AG04450 (cell line): ENCODE data around the gene RIT1. TPM values are rescaled to one million over a fixed set of nuclear protein-coding genes. Genes with fewer than 3 reads are reported as not detected.

Source experiments
- CTCF ChIA-PET: fragments of 300-600, 350-600 bp; formaldehyde crosslinking; extraction: SDS; loops from one replicate; lab custom pipeline; 2022; ENCODE audit warnings: antibody characterized with exemption, inconsistent platforms; lab: Charles Lee
- POLR2A ChIA-PET: fragments of 350-600 bp; formaldehyde crosslinking; extraction: SDS; loops from one replicate; lab custom pipeline; 2021; ENCODE audit warnings: antibody characterized with exemption, inconsistent platforms; lab: Yijun Ruan, JAX
- DNase-seq: peaks from one replicate; pipeline ENCODE4 v3.0.0-alpha.2; 2011; ENCODE audit warnings: low read depth, low spot score
- H3K27ac ChIP-seq: one replicate; pipeline ENCODE4 v1.5.1; 2012; ENCODE audit warnings: low read depth, low read length, control low read depth
- H3K27me3 ChIP-seq: one replicate; pipeline ENCODE4 v1.6.0; 2012; ENCODE audit warnings: low read length; ENCODE audit not compliant: control insufficient read depth, insufficient read depth
- H3K4me3 ChIP-seq: 2 replicates; pipeline ENCODE4 v1.5.1; 2011; ENCODE audit warnings: mild to moderate bottlenecking, low read depth, low read length, control low read depth
- H3K9me3 ChIP-seq: 2 replicates; pipeline ENCODE4 v1.5.1; 2012; ENCODE audit warnings: low read length; ENCODE audit not compliant: control insufficient read depth, insufficient read depth
- CTCF ChIP-seq: IDR thresholded peaks from 2 replicates; pipeline ENCODE4 v1.5.1; 2011; ENCODE audit warnings: low read depth, low read length, control low read depth, inconsistent platforms
- polyA plus RNA-seq: library from polyadenylated mRNA; depleted of rRNA; stranded (reverse); fragments of >200 nt; gene quantifications from 2 replicates; pipeline ENCODE4 v1.2.3, GENCODE V29; 2011

Gene RIT1
- polyA plus RNA-seq, 1 experiment: 65.2 TPM

GRCh38 chr1:155864393-155864792, 46.8 kb downstream of the RIT1 start:
- no peak overlapping the region for H3K27ac ChIP-seq
- TF ChIP-seq CTCF: no peak
- H3K27me3 ChIP-seq: no peaks in the 10 kb centered on the region
- H3K9me3 ChIP-seq: no peaks in the 10 kb centered on the region; the same call in 1 of the 2 replicates
- DNase-seq: no peak
- ChIA-PET CTCF (no interaction called here), POLR2A (no interaction called here)
- no peak overlapping the region for H3K4me3 ChIP-seq

GRCh38 chr1:155861896-155862295, 49.3 kb downstream of the RIT1 start:
- no peak overlapping the region for H3K4me3 ChIP-seq
- no peak for TF ChIP-seq CTCF
- DNase-seq: no peak
- ChIA-PET CTCF (no interaction called here), POLR2A (interaction anchor here (0.5 kb wide), 1 partner anchor 16 kb away, joined by 3 read pairs; no protein-coding TSS in a partner anchor)
- H3K9me3 ChIP-seq: no peaks in the 10 kb centered on the region; the same call in 1 of the 2 replicates
- H3K27me3 ChIP-seq: no peaks in the 10 kb centered on the region
- H3K27ac ChIP-seq: no peak overlapping the region

GRCh38 chr1:155860970-155861510, 50.1 kb downstream of the RIT1 start:
- ChIA-PET CTCF (no interaction called here), POLR2A (no interaction called here)

GRCh38 chr1:155859881-155860871, 51.0 kb downstream of the RIT1 start:
- TF ChIP-seq CTCF: no peak
- H3K27me3 ChIP-seq: no peaks in the 10 kb centered on the region
- POLR2A ChIA-PET: interaction anchor here (0.5 to 2.0 kb wide), 5 partner anchors 17 to 310 kb away, joined by 3 to 13 read pairs (median 4); no protein-coding TSS in a partner anchor
- peak; percentile 74 for DNase-seq
- CTCF ChIA-PET: interaction anchor here (1.0 to 1.6 kb wide), 2 partner anchors 23 to 130 kb away, joined by 4 to 6 read pairs; no protein-coding TSS in a partner anchor
- H3K4me3 ChIP-seq: peak overlapping the region; percentile 64
- H3K27ac ChIP-seq: peak overlapping the region; percentile 92
- no peaks in the 10 kb centered on the region; the same call in 1 of the 2 replicates for H3K9me3 ChIP-seq

More at GRCh38 chr1:155860970-155861510, 50.1 kb downstream of the RIT1 start:
- Histone ChIP-seq H3K9me3 (no peaks in the 10 kb centered on the region; the same call in 1 of the 2 replicates), H3K4me3 (peak overlapping the region; percentile 64), H3K27me3 (no peaks in the 10 kb centered on the region), H3K27ac (peak overlapping the region; percentile 92)
- DNase-seq: no peak
- TF ChIP-seq CTCF: no peak
